ENCODE results near the gene ITGA8.

GRCh38 chr10:15609246-15609645 is 110.5 kb downstream of the ITGA8 start:
- TF ChIP-seq, protein P1, sequence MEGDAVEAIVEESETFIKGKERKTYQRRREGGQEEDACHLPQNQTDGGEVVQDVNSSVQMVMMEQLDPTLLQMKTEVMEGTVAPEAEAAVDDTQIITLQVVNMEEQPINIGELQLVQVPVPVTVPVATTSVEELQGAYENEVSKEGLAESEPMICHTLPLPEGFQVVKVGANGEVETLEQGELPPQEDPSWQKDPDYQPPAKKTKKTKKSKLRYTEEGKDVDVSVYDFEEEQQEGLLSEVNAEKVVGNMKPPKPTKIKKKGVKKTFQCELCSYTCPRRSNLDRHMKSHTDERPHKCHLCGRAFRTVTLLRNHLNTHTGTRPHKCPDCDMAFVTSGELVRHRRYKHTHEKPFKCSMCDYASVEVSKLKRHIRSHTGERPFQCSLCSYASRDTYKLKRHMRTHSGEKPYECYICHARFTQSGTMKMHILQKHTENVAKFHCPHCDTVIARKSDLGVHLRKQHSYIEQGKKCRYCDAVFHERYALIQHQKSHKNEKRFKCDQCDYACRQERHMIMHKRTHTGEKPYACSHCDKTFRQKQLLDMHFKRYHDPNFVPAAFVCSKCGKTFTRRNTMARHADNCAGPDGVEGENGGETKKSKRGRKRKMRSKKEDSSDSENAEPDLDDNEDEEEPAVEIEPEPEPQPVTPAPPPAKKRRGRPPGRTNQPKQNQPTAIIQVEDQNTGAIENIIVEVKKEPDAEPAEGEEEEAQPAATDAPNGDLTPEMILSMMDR (IDR thresholded peaks at IDR 0.05), result no peak
- no peak for TF ChIP-seq EZH2 (IDR thresholded peaks at IDR 0.05; ENCODE audit: borderline replicate concordance, insufficient read depth, low read depth, low read length, poor library complexity, severe bottlenecking)
